ENCODE results near the gene MAP2K4. TPM values are rescaled to one million over a fixed set of nuclear protein-coding genes. Genes with fewer than 3 reads are reported as not detected.
A peak's percentile ranks its signal among the peaks of the same experiment; 100 is the strongest.
"Not testable (repeated sequence)": the region's sequence is repeated elsewhere in the genome, so short reads cannot be mapped to it uniquely, and the experiment has no call there.

The MAP2K4 gene
- total RNA-seq (2021), result 32.1 and 41.2 TPM in 2 replicates
- percentile 91 among the genes with signal in this experiment for Bru-seq, nascent RNA
- BruChase-seq, experiment 1, labeled RNA remaining after a 2-hour chase, result percentile 84 among the genes with signal in this experiment
- percentile 67 among the genes with signal in this experiment for BruChase-seq, experiment 2, labeled RNA remaining after a 6-hour chase
- long read RNA-seq, transcript MAP2K4-201 (11 exons, 3,826 nt), result major isoform, 20 of 43 reads
- long read RNA-seq, transcript MAP2K4-215 (10 exons, 1,136 nt), result minor isoform, 6 of 43 reads
- long read RNA-seq, partial matches to known transcripts, result 1 of 43 reads
- long read RNA-seq, other reads (novel, unspliced or antisense), result 10 of 43 reads

DNA sequence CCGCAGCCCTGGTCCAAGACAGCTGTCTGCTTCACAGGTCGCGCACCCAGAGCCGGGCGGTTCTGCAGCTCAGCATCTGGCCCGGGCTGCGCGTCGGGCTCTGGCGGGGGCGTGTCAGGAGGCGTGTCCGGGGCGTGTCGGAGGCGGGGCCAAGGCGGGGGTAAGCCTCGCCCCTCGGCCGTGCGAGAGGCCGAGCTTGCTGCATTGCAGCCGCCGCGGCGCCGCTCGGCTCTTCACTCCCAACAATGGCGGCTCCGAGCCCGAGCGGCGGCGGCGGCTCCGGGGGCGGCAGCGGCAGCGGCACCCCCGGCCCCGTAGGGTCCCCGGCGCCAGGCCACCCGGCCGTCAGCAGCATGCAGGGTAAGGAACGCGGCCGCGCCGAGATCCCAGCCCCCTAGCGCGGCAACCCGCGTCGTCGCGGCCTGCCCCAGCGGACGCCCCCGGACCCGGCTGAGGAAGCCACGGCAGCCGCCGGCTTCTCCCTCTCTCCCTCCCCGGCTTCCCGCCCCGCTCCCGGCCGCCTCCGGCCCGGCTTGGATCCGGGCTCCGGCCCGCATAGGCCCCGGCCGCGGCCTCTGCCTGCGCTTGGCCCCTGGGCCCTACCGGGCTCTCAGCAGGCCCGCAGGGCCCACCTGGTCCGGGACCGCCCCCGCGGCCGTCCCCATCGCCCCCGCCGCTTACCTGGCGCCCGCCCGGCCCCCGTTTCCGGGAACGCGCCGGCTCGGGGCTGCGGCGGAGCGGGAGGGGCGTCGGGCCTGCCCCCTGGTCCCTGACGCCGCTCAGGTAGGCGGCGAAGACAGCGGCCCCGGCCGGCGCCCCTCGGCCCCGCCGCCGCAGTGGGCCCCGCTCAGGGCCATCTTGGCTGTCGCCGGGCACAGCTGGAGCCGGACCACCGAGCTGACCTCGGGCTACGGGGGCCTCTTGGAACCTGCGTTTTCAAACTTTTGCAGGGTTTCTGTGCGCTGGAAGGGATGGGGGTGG, at the start of gene MAP2K4:
Gene MAP2K4 (plus strand): TSS at position 236 of the 981 bp plus-strand sequence. CDS start 10 bp downstream, at position 246.
- DNase-seq (ENCODE audit: low spot score), result peak; percentile 91
- Histone ChIP-seq H3K27ac (ENCODE audit: low read depth, low read length, poor library complexity, severe bottlenecking) (peak within 1 kb of the TSS; percentile 92), H3K4me3 (ENCODE audit: low read depth, low read length, poor library complexity, severe bottlenecking) (peak within 1 kb of the TSS; percentile 83), H3K4me1 (ENCODE audit: insufficient read depth, low read length, poor library complexity, severe bottlenecking) (peaks cover 20% of the 10 kb centered on the region), H3K27me3 (replicated peaks; ENCODE audit: insufficient read depth, low read depth, low read length, poor library complexity) (no peaks in the 10 kb centered on the region), H3K9me3 (ENCODE audit: low read depth, low read length, poor library complexity, severe bottlenecking) (no peaks in the 10 kb centered on the region), H3K36me3 (ENCODE audit: insufficient read depth, low read length, poor library complexity, severe bottlenecking) (no peaks in the 10 kb centered on the region)
- TF ChIP-seq EZH2 (IDR thresholded peaks at IDR 0.05; ENCODE audit: borderline replicate concordance, low read depth, low read length, poor library complexity, severe bottlenecking), result no peak
- TF ChIP-seq, protein P1, sequence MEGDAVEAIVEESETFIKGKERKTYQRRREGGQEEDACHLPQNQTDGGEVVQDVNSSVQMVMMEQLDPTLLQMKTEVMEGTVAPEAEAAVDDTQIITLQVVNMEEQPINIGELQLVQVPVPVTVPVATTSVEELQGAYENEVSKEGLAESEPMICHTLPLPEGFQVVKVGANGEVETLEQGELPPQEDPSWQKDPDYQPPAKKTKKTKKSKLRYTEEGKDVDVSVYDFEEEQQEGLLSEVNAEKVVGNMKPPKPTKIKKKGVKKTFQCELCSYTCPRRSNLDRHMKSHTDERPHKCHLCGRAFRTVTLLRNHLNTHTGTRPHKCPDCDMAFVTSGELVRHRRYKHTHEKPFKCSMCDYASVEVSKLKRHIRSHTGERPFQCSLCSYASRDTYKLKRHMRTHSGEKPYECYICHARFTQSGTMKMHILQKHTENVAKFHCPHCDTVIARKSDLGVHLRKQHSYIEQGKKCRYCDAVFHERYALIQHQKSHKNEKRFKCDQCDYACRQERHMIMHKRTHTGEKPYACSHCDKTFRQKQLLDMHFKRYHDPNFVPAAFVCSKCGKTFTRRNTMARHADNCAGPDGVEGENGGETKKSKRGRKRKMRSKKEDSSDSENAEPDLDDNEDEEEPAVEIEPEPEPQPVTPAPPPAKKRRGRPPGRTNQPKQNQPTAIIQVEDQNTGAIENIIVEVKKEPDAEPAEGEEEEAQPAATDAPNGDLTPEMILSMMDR (conservative IDR thresholded peaks at IDR 0.05; ENCODE audit: low read depth, low read length), result no peak
- CTCF ChIA-PET, result no interaction called here
- POLR2A ChIA-PET (ENCODE audit: low non-redundant PET), result interaction anchor here (0.6 to 0.7 kb wide), 4 partner anchors 121 to 1237 kb away, joined by 3 to 11 read pairs (median 4); no protein-coding TSS in a partner anchor
- BruUV-seq (replicated peaks), result no TSS peak
- intact Hi-C loops (cut with micrococcal nuclease; ENCODE audit: unreplicated experiment), result no loop called here

DNA sequence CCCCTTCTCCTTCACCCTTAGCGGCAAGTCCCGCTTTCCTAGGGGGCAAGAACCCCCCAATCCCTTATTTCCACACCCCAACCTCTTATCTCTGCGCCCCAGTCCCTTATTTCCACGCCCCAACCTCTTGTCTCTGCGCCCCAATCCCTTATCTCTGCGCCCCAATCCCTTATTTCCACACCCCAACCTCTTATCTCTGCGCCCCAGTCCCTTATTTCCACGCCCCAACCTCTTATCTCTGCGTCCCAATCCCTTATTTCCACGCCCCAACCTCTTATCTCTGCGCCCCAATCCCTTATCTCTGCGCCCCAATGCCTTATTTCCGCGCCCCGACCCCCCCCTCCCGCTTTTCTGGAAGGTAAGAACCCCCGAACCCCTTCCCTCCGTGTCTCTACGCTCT, 47.9 kb upstream of the MAP2K4 start:
- not testable (repeated sequence) for H3K9me3 ChIP-seq (ENCODE audit: low read depth, low read length, poor library complexity, severe bottlenecking)

DNA sequence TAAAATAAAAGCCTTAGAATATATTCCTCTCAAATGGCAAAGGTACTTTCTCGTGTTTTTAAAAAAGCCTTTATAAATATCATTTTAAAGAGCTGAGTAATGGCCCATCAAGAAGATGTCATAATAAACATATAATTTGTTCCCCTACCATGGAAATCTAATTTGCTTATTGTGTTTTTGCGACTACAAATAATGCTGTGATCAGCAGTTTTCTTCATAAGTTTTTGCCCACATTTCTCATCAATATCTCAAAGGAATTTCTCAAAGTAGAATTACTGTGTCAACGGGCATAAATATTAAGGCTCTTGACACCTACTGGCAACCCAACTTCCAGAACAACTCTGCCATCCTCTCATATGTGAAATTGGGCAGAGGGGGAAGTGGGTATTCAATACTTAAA, 40.9 kb upstream of the MAP2K4 start:
- ChIA-PET CTCF (interaction anchor here (0.6 kb wide), 1 partner anchor 1364 kb away, joined by 4 read pairs; no protein-coding TSS in a partner anchor), POLR2A (ENCODE audit: low non-redundant PET) (interaction anchor here (0.7 kb wide), 1 partner anchor 11 kb away, joined by 3 read pairs; no protein-coding TSS in a partner anchor)
- H3K4me3 ChIP-seq (ENCODE audit: low read depth, low read length, poor library complexity, severe bottlenecking), result no peak overlapping the region
- H3K9me3 ChIP-seq (ENCODE audit: low read depth, low read length, poor library complexity, severe bottlenecking), result no peaks in the 10 kb centered on the region
- no peak for TF ChIP-seq EZH2 (IDR thresholded peaks at IDR 0.05; ENCODE audit: borderline replicate concordance, low read depth, low read length, poor library complexity, severe bottlenecking)
- TF ChIP-seq, protein P1 (conservative IDR thresholded peaks at IDR 0.05; ENCODE audit: low read depth, low read length), result no peak
- DNase-seq (ENCODE audit: low spot score), result no peak
- no peaks in the 10 kb centered on the region for H3K27me3 ChIP-seq (replicated peaks; ENCODE audit: insufficient read depth, low read depth, low read length, poor library complexity)
- no TSS peak for BruUV-seq (replicated peaks)
- peaks cover 10% of the 10 kb centered on the region for H3K4me1 ChIP-seq (ENCODE audit: insufficient read depth, low read length, poor library complexity, severe bottlenecking)
- H3K27ac ChIP-seq (ENCODE audit: low read depth, low read length, poor library complexity, severe bottlenecking), result no peak overlapping the region
- intact Hi-C loops (cut with micrococcal nuclease; ENCODE audit: unreplicated experiment), result no loop called here
- H3K36me3 ChIP-seq (ENCODE audit: insufficient read depth, low read length, poor library complexity, severe bottlenecking), result peaks cover 37% of the 10 kb centered on the region

More for the DNA sequence above, 47.9 kb upstream of the MAP2K4 start:
- intact Hi-C loops (cut with micrococcal nuclease; ENCODE audit: unreplicated experiment); H3K4me1 ChIP-seq (ENCODE audit: insufficient read depth, low read length, poor library complexity, severe bottlenecking); POLR2A ChIA-PET (ENCODE audit: low non-redundant PET); H3K27ac ChIP-seq (ENCODE audit: low read depth, low read length, poor library complexity, severe bottlenecking); H3K36me3 ChIP-seq (ENCODE audit: insufficient read depth, low read length, poor library complexity, severe bottlenecking); BruUV-seq (replicated peaks); H3K4me3 ChIP-seq (ENCODE audit: low read depth, low read length, poor library complexity, severe bottlenecking); CTCF ChIA-PET; DNase-seq (ENCODE audit: low spot score); H3K27me3 ChIP-seq (replicated peaks; ENCODE audit: insufficient read depth, low read depth, low read length, poor library complexity): not testable (repeated sequence)
